B cell (primary cell): Measurements from ENCODE around the gene CCDC182. TPM values are rescaled to one million over a fixed set of nuclear protein-coding genes. Genes with fewer than 3 reads are reported as not detected.

Experiments
- ATAC-seq: fragments of 200-7000 bp; cut with Tn5 transposase; one replicate; pipeline ENCODE4 v1.10.0; 2021; ENCODE audit warnings: low read depth, mild to moderate bottlenecking, moderate number of reproducible peaks, moderate library complexity
- CTCF ChIA-PET: fragments of 350-600 bp; sonication (Branson Sonifier 250); formaldehyde crosslinking; loops from one replicate; lab custom pipeline; 2021; ENCODE audit warnings: antibody characterized with exemption, inconsistent platforms; lab: Charles Lee
- POLR2A ChIA-PET: fragments of 350-600 bp; sonication (Branson Sonifier 250); formaldehyde crosslinking; loops from one replicate; lab custom pipeline; 2021; ENCODE audit warnings: antibody characterized with exemption; lab: Charles Lee
- DNase-seq: peaks from one replicate; pipeline ENCODE4 v3.0.0; 2013
- H2AFZ ChIP-seq: 2 replicates; pipeline ENCODE4 v1.6.1; 2012; ENCODE audit warnings: mild to moderate bottlenecking, low read depth, low read length; ENCODE audit not compliant: insufficient read depth, poor library complexity, severe bottlenecking
- H3K27ac ChIP-seq, 2 donors: 1 replicate in 1 of 2; 2 replicates in 1 of 2; pipeline ENCODE4 v1.5.1; 2012 to 2013; ENCODE audit warnings: low read length in 2 of 2, mild to moderate bottlenecking in 2 of 2, moderate library complexity in 1 of 2
- H3K27me3 ChIP-seq, 4 experiments: fragments of 200-600 bp in 1 of 4; sonication (generic) in 1 of 4; replicated peaks in 1 of 4; 1 replicate in 2 of 4; 2 replicates in 2 of 4; pipeline versions ENCODE4 v1.6.1 to v1.7.0; 2013 to 2016; ENCODE audit warnings: low read length in 3 of 4, mild to moderate bottlenecking in 2 of 4, mixed read lengths in 1 of 4, moderate library complexity in 1 of 4; ENCODE audit not compliant: insufficient read depth in 4 of 4, control insufficient read depth in 3 of 4; ENCODE audit errors: control extremely low read depth in 1 of 4
- H3K36me3 ChIP-seq, 2 experiments: replicated peaks in 1 of 2; 1 replicate in 1 of 2; 2 replicates in 1 of 2; pipeline versions ENCODE4 v1.6.1 to v1.7.1; 2013; ENCODE audit warnings: low read length in 1 of 2; ENCODE audit not compliant: insufficient read depth in 2 of 2, control insufficient read depth in 1 of 2; ENCODE audit errors: control extremely low read depth in 1 of 2, extremely low read depth in 1 of 2
- H3K4me1 ChIP-seq, 2 donors: fragments of 200-600 bp in 1 of 2; sonication (generic) in 1 of 2; 1 replicate in 1 of 2; 2 replicates in 1 of 2; pipeline versions ENCODE4 v1.5.1 to v1.6.1; 2013 to 2017; ENCODE audit warnings: low read length in 2 of 2; ENCODE audit not compliant: control insufficient read depth in 2 of 2, insufficient read depth in 2 of 2
- H3K4me2 ChIP-seq: replicated peaks from 2 replicates; pipeline ENCODE3; 2012; ENCODE audit warnings: mild to moderate bottlenecking, low read depth, low read length; ENCODE audit not compliant: poor library complexity, severe bottlenecking
- H3K4me3 ChIP-seq, 5 experiments: fragments of 200-600 bp in 1 of 5; sonication (generic) in 1 of 5; 1 replicate in 3 of 5; 2 replicates in 2 of 5; pipeline versions ENCODE4 v1.5.1 to v1.7.0; 2011 to 2016; ENCODE audit warnings: low read length in 4 of 5, mild to moderate bottlenecking in 4 of 5, low read depth in 2 of 5, control low read depth in 1 of 5, moderate library complexity in 1 of 5; ENCODE audit not compliant: insufficient read depth in 1 of 5; ENCODE audit errors: control extremely low read depth in 1 of 5, extremely low read depth in 1 of 5
- H3K79me2 ChIP-seq: fragments of 200-600 bp; sonication (generic); one replicate; pipeline ENCODE4 v1.6.0; 2016; ENCODE audit warnings: low read length; ENCODE audit not compliant: control insufficient read depth, insufficient read depth
- H3K9ac ChIP-seq: fragments of 200-600 bp; sonication (generic); 2 replicates; pipeline ENCODE4 v1.6.1; 2017; ENCODE audit warnings: mild to moderate bottlenecking, low read length, moderate library complexity
- H3K9me3 ChIP-seq, 3 donors: one replicate each; pipeline versions ENCODE4 v1.6.1 to v1.7.1; 2013; ENCODE audit warnings: low read length in 2 of 3; ENCODE audit not compliant: control insufficient read depth in 2 of 3, insufficient read depth in 1 of 3; ENCODE audit errors: control extremely low read depth in 1 of 3
- H4K20me1 ChIP-seq: 2 replicates; pipeline ENCODE4 v1.6.0; 2012; ENCODE audit warnings: mild to moderate bottlenecking, low read length; ENCODE audit not compliant: insufficient read depth, control insufficient read depth, poor library complexity, severe bottlenecking
- H3K27ac Mint-ChIP-seq: one replicate; pipeline ENCODE4 v1.8.0; 2021; ENCODE audit warnings: mixed read lengths
- H3K27me3 Mint-ChIP-seq: one replicate; pipeline ENCODE4 v1.8.0; 2021; ENCODE audit warnings: mixed read lengths
- H3K4me1 Mint-ChIP-seq: one replicate; pipeline ENCODE4 v1.8.0; 2021; ENCODE audit warnings: mixed read lengths
- H3K4me3 Mint-ChIP-seq: one replicate; pipeline ENCODE4 v1.8.0; 2021; ENCODE audit warnings: mixed read lengths
- H3K9me3 Mint-ChIP-seq: one replicate; pipeline ENCODE4 v1.8.0; 2022; ENCODE audit warnings: mixed read lengths; ENCODE audit not compliant: insufficient read depth
- EZH2 ChIP-seq: IDR thresholded peaks from 2 replicates; pipeline ENCODE4 v1.6.1; 2012; ENCODE audit warnings: borderline replicate concordance, low read depth, mild to moderate bottlenecking, moderate library complexity, low read length; ENCODE audit not compliant: insufficient read depth, poor library complexity, severe bottlenecking
- WGBS: methylation state at CpG from one replicate; pipeline ENCODE4 v1.1.5; 2013; ENCODE audit warnings: missing lambda C conversion rate; ENCODE audit not compliant: insufficient coverage; 5-methylcytosine and 5-hydroxymethylcytosine counted together
- intact Hi-C: fragments of 100-400 bp; cut with micrococcal nuclease; formaldehyde crosslinking; loops from one replicate; pipeline ENCODE4 v1.10.0; 2022
- polyA plus RNA-seq: library from polyadenylated mRNA; depleted of rRNA; stranded (reverse); fragments of >200 nt; gene quantifications from 2 replicates; pipeline ENCODE4 v1.2.3, GENCODE V29; 2012
- total RNA-seq, 2 donors: library from RNA; stranded (reverse); fragments of 120-200 nt in 1 of 2; gene quantifications; 1 replicate in 1 of 2; 2 replicates in 1 of 2; pipeline versions ENCODE4 v1.2.3 to v1.2.4, GENCODE V29; 2013 to 2022
- TF ChIP-seq, protein P1 (sequence below): fragments of 200-600 bp; IDR thresholded peaks from one replicate; pipeline ENCODE4 v1.8.0; 2022; ENCODE audit warnings: antibody characterized with exemption, mild to moderate bottlenecking

Gene CCDC182
- total and polyA plus RNA-seq, 2 donors (not counting 1 experiment from before 2014, with no cell fraction given) = not detected

GRCh38 chr17:57784226-57784895 is 39.3 kb upstream of the CCDC182 start:
- Histone ChIP-seq H3K4me3 (no peak overlapping the region), H3K27me3 (peaks cover 0 to 23% (median 10%) of the 10 kb centered on the region in 4 experiments), H3K4me1 (peaks cover 7 to 9% of the 10 kb centered on the region in 2 donors), H3K36me3 (no peaks in the 10 kb centered on the region), H2AFZ (no peak overlapping the region), H3K9me3 (peaks cover 0 to 4% (median 0%) of the 10 kb centered on the region in 3 donors), H3K79me2 (no peaks in the 10 kb centered on the region), H4K20me1 (no peaks in the 10 kb centered on the region), H3K4me2 (no peak overlapping the region), H3K9ac (no peak overlapping the region), H3K27ac (no peak overlapping the region)
- H3K4me3 Mint-ChIP-seq = no peak overlapping the region
- ChIA-PET CTCF (interaction anchor here (0.6 to 2.0 kb wide), 10 partner anchors 12 to 656 kb away, joined by 3 to 15 read pairs (median 4); no protein-coding TSS in a partner anchor), POLR2A (no interaction called here)
- H3K27me3 Mint-ChIP-seq = peaks cover 38% of the 10 kb centered on the region
- H3K9me3 Mint-ChIP-seq = no peaks in the 10 kb centered on the region
- no peak overlapping the region for H3K27ac Mint-ChIP-seq
- intact Hi-C loops = no loop called here
- ATAC-seq (no peak), DNase-seq (no peak)
- 87% methylated on average over 15 of the region's 15 CpGs for WGBS
- peaks cover 1% of the 10 kb centered on the region for H3K4me1 Mint-ChIP-seq
- no peak for TF ChIP-seq EZH2
- TF ChIP-seq, protein P1, sequence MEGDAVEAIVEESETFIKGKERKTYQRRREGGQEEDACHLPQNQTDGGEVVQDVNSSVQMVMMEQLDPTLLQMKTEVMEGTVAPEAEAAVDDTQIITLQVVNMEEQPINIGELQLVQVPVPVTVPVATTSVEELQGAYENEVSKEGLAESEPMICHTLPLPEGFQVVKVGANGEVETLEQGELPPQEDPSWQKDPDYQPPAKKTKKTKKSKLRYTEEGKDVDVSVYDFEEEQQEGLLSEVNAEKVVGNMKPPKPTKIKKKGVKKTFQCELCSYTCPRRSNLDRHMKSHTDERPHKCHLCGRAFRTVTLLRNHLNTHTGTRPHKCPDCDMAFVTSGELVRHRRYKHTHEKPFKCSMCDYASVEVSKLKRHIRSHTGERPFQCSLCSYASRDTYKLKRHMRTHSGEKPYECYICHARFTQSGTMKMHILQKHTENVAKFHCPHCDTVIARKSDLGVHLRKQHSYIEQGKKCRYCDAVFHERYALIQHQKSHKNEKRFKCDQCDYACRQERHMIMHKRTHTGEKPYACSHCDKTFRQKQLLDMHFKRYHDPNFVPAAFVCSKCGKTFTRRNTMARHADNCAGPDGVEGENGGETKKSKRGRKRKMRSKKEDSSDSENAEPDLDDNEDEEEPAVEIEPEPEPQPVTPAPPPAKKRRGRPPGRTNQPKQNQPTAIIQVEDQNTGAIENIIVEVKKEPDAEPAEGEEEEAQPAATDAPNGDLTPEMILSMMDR = no peak

- Histone ChIP-seq H3K9ac (no peak overlapping the region), H3K9me3 (peaks cover 0 to 4% (median 0%) of the 10 kb centered on the region in 3 donors), H3K36me3 (no peaks in the 10 kb centered on the region), H3K27me3 (peaks cover 0 to 21% (median 7%) of the 10 kb centered on the region in 4 experiments), H2AFZ (peak overlapping the region; percentile 5), H3K4me3 (peak overlapping the region in 2 of 5 experiments; percentile 11), H3K4me2 (peak overlapping the region; percentile 48), H3K79me2 (no peaks in the 10 kb centered on the region), H3K27ac (no peak overlapping the region), H4K20me1 (no peaks in the 10 kb centered on the region), H3K4me1 (peaks cover 7 to 9% of the 10 kb centered on the region in 2 donors)
- H3K9me3 Mint-ChIP-seq = no peaks in the 10 kb centered on the region
- ATAC-seq = peak; percentile 70
- H3K4me3 Mint-ChIP-seq = no peak overlapping the region
- peaks cover 30% of the 10 kb centered on the region for H3K27me3 Mint-ChIP-seq
- H3K27ac Mint-ChIP-seq = no peak overlapping the region
- TF ChIP-seq, protein P1 = peak; percentile 75
- TF ChIP-seq EZH2 = no peak
- ChIA-PET CTCF (interaction anchor here (0.6 to 2.5 kb wide), 17 partner anchors 8 to 660 kb away, joined by 3 to 15 read pairs (median 4); no protein-coding TSS in a partner anchor), POLR2A (no interaction called here)
- intact Hi-C loops = loop anchor here (1.0 kb wide), 1 partner anchor 540 kb away; no protein-coding TSS in a partner anchor
- DNase-seq = peak; percentile 68
- H3K4me1 Mint-ChIP-seq = peaks cover 1% of the 10 kb centered on the region
- 1% methylated on average over 21 of the region's 25 CpGs for WGBS
These were observed 38.2 kb upstream of the CCDC182 start for GRCh38 chr17:57783338-57783742.
